ENCODE data around the gene FAM200B.

Gene FAM200B

DNA sequence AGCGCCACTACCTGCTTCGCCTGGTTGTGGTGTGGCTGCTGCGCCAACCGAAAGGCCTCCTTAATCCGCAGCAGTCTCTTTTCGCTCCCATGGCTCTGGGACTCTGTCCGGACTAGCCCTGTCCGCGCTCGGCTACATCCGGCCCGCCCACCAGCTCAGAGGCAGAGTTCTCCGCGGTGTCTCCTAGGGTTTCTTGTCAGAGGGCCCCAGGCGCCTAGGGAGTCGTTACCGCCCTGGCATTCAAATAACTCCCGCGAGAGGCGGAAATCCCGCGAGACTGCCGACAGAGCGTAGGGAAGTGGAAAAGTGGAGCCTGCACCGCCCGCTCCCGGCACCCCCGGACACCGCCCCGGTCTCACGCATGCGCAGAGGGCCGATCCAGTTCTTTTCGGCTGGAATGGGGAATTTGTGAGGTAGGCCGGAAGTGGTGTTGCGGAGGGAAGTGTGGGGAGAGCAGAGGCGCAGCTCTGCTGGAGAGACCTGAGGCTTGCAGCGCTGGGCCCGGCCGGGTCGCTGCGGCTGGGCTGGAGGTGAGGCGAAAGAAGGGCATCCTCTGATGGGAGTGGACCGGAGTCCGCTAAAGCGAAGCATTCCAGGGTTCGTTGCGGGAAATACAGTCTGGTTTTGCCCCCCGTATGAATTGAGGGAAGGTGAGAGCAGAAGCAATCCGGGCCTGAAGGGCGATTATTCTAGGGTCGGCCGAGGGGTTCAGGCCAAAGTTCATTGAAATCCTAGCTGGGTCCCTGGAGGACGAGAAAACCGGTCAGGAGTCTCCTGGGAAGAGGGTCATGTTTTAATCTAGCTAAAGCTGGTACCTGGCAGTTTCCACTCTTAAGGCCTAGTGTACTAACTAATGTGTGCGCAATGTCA, at the start of gene FAM200B:
Gene FAM200B (plus strand): TSS at position 456 of the 870 bp plus-strand sequence. CDS start 5,151 bp downstream, outside the sequence.
- Histone ChIP-seq H3K4me3 (ENCODE audit: low read length, poor library complexity, severe bottlenecking) (peak within 1 kb of the TSS; percentile 96), H3K9ac (ENCODE audit: low read depth, low read length, poor library complexity, severe bottlenecking) (peak within 1 kb of the TSS; percentile 100), H3K4me1 (ENCODE audit: insufficient read depth, low read length, poor library complexity, severe bottlenecking) (peaks cover 74% of the 10 kb centered on the region), H3K27me3 (ENCODE audit: insufficient read depth, low read length, poor library complexity, severe bottlenecking) (no peaks in the 10 kb centered on the region), H2AFZ (ENCODE audit: low read length) (peak within 1 kb of the TSS; percentile 89), H3K9me3 (ENCODE audit: insufficient read depth, low read depth, low read length) (no peaks in the 10 kb centered on the region), H3K9me2 (replicated peaks; ENCODE audit: low read depth, low read length) (no peaks in the 10 kb centered on the region), H3F3A (ENCODE audit: low read depth) (peaks cover 4% of the 10 kb centered on the region; the same call in 1 of the 2 replicates), H4K20me1 (ENCODE audit: insufficient read depth, low read length, poor library complexity, severe bottlenecking) (no peaks in the 10 kb centered on the region), H3K4me2 (ENCODE audit: low read depth, low read length, poor library complexity, severe bottlenecking) (peak within 1 kb of the TSS; percentile 97), H3K79me2 (ENCODE audit: insufficient read depth, low read length) (peaks cover 88% of the 10 kb centered on the region), H3K36me3 (ENCODE audit: insufficient read depth, low read length) (0 out of 2 replicates have a peak, but pooled peaks cover 5% of the 10 kb centered on the region)
- TF ChIP-seq, protein P1, sequence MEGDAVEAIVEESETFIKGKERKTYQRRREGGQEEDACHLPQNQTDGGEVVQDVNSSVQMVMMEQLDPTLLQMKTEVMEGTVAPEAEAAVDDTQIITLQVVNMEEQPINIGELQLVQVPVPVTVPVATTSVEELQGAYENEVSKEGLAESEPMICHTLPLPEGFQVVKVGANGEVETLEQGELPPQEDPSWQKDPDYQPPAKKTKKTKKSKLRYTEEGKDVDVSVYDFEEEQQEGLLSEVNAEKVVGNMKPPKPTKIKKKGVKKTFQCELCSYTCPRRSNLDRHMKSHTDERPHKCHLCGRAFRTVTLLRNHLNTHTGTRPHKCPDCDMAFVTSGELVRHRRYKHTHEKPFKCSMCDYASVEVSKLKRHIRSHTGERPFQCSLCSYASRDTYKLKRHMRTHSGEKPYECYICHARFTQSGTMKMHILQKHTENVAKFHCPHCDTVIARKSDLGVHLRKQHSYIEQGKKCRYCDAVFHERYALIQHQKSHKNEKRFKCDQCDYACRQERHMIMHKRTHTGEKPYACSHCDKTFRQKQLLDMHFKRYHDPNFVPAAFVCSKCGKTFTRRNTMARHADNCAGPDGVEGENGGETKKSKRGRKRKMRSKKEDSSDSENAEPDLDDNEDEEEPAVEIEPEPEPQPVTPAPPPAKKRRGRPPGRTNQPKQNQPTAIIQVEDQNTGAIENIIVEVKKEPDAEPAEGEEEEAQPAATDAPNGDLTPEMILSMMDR (conservative IDR thresholded peaks at IDR 0.05; ENCODE audit: low read length), result no peak
- no peak for TF ChIP-seq EZH2phosphoT487 (IDR thresholded peaks at IDR 0.05; ENCODE audit: borderline replicate concordance)

DNA sequence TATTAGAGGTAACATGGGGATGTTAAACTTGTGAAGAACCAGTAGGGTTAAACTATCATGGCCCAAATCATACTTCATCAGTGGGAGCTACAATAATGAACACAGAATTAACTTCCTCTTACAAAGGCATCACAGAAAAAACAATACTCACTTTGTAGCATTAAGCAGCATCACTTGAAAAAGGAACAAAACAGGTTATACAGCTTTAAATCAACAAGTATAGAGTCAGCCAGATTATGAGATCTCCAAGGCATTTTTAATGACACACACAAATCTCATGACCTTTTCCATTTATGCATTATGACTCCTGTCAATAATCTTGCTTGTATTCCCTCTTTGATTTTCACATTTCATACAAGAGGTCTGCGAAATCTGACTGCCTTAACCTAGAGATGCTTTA, 44.8 kb upstream of the FAM200B start:
- Histone ChIP-seq H3F3A (ENCODE audit: low read depth) (no peaks in the 10 kb centered on the region), H3K36me3 (ENCODE audit: insufficient read depth, low read length) (peaks cover 76% of the 10 kb centered on the region), H3K79me2 (ENCODE audit: insufficient read depth, low read length) (peaks cover 30% of the 10 kb centered on the region), H3K4me2 (ENCODE audit: low read depth, low read length, poor library complexity, severe bottlenecking) (no peak overlapping the region), H3K9ac (ENCODE audit: low read depth, low read length, poor library complexity, severe bottlenecking) (no peak overlapping the region), H3K27me3 (ENCODE audit: insufficient read depth, low read length, poor library complexity, severe bottlenecking) (no peaks in the 10 kb centered on the region), H4K20me1 (ENCODE audit: insufficient read depth, low read length, poor library complexity, severe bottlenecking) (peaks cover 8% of the 10 kb centered on the region), H3K4me3 (ENCODE audit: low read length, poor library complexity, severe bottlenecking) (no peak overlapping the region), H2AFZ (ENCODE audit: low read length) (no peak overlapping the region), H3K4me1 (ENCODE audit: insufficient read depth, low read length, poor library complexity, severe bottlenecking) (no peaks in the 10 kb centered on the region), H3K9me2 (replicated peaks; ENCODE audit: low read depth, low read length) (no peaks in the 10 kb centered on the region), H3K9me3 (ENCODE audit: insufficient read depth, low read depth, low read length) (no peaks in the 10 kb centered on the region; the same call in 1 of the 2 replicates)
- no peak for TF ChIP-seq EZH2phosphoT487 (IDR thresholded peaks at IDR 0.05; ENCODE audit: borderline replicate concordance)
- TF ChIP-seq, protein P1 (conservative IDR thresholded peaks at IDR 0.05; ENCODE audit: low read length), result no peak

DNA sequence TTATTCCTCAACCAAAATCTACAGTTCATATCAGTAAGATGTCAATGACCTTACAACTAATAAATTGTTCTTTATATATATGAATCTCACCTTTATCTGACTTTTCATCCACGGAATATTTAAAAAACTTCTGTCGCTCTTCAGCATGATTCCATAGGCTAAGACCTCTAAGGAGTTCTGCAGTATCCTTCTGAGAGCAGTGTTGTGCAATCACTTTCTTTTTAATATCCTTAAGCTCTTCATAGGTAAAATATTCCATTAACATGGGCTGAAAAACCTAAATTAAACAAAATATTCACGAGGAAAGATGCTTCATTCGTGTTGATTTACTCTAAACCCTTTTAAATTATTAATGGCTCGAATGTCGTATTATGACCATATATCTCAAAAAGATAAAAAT, 43.2 kb upstream of the FAM200B start:
- Histone ChIP-seq H3K4me1 (ENCODE audit: insufficient read depth, low read length, poor library complexity, severe bottlenecking) (no peaks in the 10 kb centered on the region), H3F3A (ENCODE audit: low read depth) (no peaks in the 10 kb centered on the region), H4K20me1 (ENCODE audit: insufficient read depth, low read length, poor library complexity, severe bottlenecking) (peaks cover 19% of the 10 kb centered on the region), H3K27me3 (ENCODE audit: insufficient read depth, low read length, poor library complexity, severe bottlenecking) (no peaks in the 10 kb centered on the region), H3K9ac (ENCODE audit: low read depth, low read length, poor library complexity, severe bottlenecking) (no peak overlapping the region), H3K4me2 (ENCODE audit: low read depth, low read length, poor library complexity, severe bottlenecking) (no peak overlapping the region), H3K4me3 (ENCODE audit: low read length, poor library complexity, severe bottlenecking) (no peak overlapping the region), H3K9me2 (replicated peaks; ENCODE audit: low read depth, low read length) (no peaks in the 10 kb centered on the region), H3K9me3 (ENCODE audit: insufficient read depth, low read depth, low read length) (no peaks in the 10 kb centered on the region; the same call in 1 of the 2 replicates), H3K36me3 (ENCODE audit: insufficient read depth, low read length) (peaks cover 65% of the 10 kb centered on the region), H2AFZ (ENCODE audit: low read length) (no peak overlapping the region), H3K79me2 (ENCODE audit: insufficient read depth, low read length) (peaks cover 46% of the 10 kb centered on the region)
- no peak for TF ChIP-seq EZH2phosphoT487 (IDR thresholded peaks at IDR 0.05; ENCODE audit: borderline replicate concordance)
- TF ChIP-seq, protein P1 (conservative IDR thresholded peaks at IDR 0.05; ENCODE audit: low read length), result no peak

Data from Loucy (cell line).